Mucosa of gallbladder (tissue), 1 donor: ENCODE measurements around the gene LSM12. TPM values are rescaled to one million over a fixed set of nuclear protein-coding genes. Genes with fewer than 3 reads are reported as not detected.
"Not testable (repeated sequence)": the region's sequence is repeated elsewhere in the genome, so short reads cannot be mapped to it uniquely, and the experiment has no call there.

ENCODE experiments used
- DNase-seq: peaks from one replicate; pipeline ENCODE4 v3.0.0-alpha.2; 2020; ENCODE audit warnings: low spot score
- total RNA-seq: library from RNA; stranded (reverse); gene quantifications from one replicate; pipeline ENCODE4 v1.2.1, GENCODE V29; 2021
- donor health status: DM: no; HTN: no; CAD: no.

LSM12 gene
- total RNA-seq, 1 donor from 2014 or later: 47.3 TPM

- DNase-seq: no peak
These were observed 58.9 kb downstream of the LSM12 start for GRCh38 chr17:44007346-44008204.

GRCh38 chr17:44006598-44007345, 59.7 kb downstream of the LSM12 start:
- peak; percentile 98 for DNase-seq

DNA sequence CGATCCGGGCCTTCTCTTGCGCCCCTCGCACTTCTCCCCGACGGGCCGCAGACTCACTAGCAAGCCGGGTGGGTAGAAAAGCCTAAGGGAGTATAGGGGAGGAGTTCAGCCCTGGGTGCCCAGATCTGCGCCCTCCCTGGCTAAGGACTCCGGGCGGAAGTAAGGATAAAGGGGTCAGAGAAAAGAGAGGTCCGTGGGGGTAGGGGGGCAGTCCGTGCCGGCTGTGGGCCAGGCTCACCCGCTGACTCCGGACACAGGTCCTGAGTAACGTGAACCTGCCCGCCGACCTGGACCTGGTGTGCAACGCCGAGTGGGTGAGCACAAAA, 60.2 kb downstream of the LSM12 start:
- no peak for DNase-seq

DNA sequence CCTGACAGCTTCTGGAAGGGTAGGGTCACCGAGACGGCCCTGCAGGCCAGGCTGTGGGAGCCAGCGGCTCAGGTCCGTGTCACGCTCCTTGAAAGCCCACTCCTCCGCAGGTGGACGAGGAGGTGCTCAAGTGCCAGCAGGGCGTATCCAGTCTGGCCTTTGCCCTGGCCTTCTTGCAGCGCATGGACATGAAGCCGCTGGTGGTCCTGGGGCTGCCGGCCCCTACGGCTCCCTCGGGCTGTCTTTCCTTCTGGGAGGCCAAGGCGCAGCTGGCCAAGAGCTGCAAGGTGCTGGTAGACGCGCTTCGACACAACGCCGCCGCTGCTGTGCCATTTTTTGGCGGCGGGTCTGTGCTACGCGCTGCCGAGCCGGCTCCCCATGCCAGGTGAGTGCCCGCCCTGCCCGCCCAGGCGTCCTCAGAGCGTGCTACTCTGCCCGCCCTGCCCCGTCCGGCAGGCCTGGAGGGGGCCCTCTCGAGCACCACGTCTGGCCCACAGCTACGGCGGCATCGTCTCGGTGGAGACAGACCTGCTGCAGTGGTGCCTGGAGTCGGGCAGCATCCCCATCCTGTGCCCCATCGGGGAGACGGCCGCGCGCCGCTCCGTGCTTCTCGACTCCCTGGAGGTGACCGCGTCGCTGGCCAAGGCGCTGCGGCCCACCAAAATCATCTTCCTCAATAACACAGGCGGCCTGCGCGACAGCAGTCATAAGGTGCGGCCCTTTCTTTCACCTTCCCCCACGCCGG, 60.8 kb downstream of the LSM12 start:
- DNase-seq: peak; percentile 39

DNA sequence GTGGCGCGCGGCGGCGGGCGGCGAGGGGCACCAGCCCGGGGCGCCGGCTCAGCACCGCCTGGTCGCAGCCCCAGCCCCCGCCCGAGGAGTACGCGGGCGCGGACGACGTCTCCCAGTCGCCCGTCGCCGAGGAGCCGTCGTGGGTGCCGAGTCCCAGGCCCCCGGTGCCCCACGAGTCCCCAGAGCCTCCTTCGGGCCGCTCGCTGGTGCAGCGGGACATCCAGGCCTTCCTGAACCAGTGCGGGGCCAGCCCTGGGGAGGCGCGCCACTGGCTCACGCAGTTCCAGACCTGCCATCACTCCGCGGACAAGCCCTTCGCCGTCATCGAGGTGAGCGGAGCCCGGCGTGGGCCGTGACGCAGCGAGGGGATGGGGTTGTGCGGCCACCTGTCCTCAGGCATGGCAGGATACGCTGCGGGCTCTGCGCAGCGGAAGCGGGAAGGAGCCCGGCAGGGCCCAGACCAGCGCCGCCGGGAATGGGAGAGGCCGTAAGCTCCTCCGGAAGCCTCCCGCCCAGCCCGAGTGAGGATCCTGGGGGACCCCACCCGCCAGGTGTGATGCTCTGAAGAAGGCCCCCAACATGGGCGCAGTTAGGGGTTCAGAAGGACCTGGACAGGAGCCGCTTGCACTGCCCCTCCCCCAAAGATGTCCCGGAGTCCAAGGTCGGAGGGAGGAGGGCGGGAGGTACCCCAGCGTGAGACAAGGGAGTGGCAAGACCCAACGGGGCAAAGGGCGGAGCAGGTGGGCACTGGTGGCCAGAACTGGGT, 61.5 kb downstream of the LSM12 start:
- DNase-seq: no peak

GRCh38 chr17:44004077-44004760, 62.3 kb downstream of the LSM12 start, which contains the start of gene NAGS:
Gene NAGS, plus strand, starts transcription at chr17:44004622. Its CDS starts 42 bp downstream, at chr17:44004664.
- DNase-seq: no peak

DNA sequence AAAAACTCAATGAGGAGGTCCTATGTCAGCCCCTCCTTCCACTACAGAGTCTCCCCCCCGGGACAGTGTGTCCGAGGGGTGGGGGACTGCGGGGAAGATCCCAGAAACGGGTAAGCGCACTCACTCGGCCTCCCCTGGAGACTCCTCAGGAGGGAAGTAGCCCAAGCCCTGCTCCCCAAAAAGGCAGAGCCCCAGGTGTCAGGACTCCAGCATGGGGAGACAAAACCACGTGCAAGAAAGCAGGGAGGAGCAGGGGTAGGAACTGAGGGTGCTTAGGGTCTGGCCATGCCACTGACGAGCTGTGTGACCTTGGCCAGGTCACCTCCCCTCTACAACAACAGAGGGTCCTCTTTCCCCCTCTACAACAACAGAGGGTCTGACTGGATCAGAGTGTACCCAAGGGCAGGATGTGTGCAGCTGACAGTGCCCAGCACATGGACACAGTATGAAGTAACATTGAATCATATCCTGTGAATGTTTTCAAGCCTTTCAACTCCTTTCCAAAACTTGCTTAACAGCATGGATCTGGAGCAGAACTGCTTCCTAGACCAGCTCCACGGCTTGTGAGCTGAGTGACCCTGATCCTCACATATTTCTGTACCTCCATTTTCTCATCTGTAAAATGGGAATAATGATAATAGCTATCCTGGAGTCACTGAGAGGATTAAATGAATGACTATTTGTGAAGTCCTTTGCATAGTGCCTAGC, 64.2 kb downstream of the LSM12 start:
- DNase-seq: no peak

GRCh38 chr17:44001461-44001920, 65.0 kb downstream of the LSM12 start:
- no peak for DNase-seq

DNA sequence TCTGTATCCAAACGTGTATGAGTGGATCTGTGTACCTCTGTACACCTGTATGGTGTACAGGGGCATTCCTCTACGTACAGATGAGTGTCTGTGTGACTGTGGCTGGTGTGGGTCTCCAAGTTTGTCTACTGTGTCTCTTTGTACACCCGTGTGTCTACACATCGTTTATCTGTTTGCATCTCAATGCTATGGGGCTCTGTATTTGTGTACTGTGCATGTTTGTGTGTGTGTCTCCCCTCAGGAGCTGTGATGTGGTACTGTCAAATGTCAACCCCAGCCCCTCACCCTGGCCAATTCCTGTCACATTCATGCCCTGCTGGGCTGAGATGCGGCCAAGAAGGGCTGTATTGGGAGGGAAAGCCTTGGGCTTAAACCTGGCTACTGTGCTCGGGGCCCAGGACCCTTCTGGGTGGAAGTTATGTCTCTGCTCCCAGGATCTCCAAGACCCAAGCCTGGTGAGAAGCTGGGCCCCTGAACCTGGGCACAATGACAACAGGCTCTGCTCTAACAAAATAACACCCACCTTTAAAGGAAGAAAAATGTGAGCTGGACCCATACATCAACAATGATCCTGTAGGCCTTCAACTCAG, 65.5 kb downstream of the LSM12 start:
- DNase-seq: no peak

DNA sequence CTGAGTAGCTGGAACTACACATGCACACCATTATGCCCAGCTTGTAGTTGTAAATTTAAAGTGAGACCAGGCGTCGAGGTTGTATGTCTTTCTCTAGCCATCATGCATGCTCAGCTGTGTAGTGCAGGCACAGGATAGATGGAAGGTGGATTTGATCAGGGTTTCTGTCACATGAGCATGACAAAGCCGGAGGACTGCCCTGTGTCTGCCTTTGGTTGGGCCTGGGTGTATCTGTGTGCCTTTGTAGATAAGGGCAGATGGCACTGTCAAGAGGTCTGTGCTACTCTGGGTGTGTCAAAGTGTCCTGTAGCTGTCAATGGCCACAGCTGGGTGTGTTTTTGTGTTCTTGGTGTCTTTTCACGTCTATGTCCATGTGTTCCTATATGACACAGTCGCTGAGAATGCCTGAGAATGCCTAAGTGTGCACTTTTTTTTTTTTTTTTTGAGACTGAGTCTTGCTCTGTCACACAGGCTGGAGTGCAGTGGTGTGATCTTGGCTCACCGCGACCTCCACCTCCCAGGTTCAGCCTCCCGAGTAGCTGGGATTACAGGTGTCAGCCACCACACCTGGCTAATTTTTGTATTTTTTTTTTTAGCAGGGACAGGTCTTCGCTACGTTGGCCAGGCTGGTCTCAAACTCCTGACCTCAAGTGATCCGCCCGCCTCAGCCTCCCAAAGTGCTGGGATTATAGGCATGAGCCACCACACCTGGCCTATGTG, 66.2 kb downstream of the LSM12 start:
- DNase-seq: no peak

GRCh38 chr17:43999024-43999423, 67.4 kb downstream of the LSM12 start:
- no peak for DNase-seq

DNA sequence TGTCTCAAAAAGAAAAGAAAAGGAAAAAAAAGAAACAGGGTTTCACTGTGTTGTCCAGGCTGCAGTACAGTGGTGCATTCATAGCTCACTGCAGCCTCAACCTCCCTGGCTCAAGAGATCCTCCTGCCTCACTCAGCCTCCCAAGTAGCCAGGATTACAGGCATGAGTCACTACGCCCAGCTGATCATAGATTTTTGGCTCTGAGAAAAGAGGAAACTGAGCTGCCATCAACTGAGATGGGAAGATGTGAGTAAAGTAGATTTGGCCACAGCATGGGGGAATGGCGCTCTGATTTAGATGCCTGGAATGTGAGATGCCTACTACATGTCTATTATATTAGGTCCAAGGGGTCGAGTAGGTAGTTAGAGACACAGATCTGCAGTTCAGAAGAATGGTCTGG, 67.9 kb downstream of the LSM12 start:
- DNase-seq: no peak

DNA sequence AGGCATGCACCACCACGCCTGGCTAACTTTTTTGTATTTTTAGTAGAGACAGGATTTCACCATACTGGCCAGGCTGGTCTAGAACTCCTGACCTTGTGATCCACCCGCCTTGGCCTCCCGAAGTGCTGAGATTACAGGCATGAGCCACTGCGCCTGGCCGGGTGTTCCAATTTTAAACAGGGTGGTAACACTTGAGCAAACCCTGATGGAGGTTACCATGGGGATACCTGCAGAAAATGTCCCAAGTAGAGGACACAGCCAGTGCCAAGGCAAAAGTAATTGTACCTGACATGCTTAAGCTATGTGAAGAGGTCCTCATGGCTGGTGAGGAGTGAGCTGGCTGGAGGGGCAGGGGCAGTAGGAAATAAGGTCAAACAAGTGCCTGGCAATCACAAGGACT, 69.3 kb downstream of the LSM12 start:
- not testable (repeated sequence) for DNase-seq

DNA sequence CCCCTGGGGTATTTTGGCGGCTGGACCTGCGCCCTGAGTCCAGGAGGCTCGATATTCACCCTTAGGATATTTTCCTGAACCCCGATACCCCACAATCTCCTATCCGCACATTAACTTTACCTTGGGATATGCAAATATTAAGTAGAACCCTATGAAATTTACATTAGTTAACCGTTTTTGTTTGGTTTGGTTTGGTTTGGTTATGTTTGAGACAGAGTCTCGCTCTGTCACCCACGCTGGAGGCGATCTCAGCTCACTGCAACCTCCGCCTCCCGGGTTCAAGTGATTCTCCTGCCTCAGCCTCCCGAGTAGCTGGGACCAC, 71.4 kb downstream of the LSM12 start:
- DNase-seq: no peak

DNA sequence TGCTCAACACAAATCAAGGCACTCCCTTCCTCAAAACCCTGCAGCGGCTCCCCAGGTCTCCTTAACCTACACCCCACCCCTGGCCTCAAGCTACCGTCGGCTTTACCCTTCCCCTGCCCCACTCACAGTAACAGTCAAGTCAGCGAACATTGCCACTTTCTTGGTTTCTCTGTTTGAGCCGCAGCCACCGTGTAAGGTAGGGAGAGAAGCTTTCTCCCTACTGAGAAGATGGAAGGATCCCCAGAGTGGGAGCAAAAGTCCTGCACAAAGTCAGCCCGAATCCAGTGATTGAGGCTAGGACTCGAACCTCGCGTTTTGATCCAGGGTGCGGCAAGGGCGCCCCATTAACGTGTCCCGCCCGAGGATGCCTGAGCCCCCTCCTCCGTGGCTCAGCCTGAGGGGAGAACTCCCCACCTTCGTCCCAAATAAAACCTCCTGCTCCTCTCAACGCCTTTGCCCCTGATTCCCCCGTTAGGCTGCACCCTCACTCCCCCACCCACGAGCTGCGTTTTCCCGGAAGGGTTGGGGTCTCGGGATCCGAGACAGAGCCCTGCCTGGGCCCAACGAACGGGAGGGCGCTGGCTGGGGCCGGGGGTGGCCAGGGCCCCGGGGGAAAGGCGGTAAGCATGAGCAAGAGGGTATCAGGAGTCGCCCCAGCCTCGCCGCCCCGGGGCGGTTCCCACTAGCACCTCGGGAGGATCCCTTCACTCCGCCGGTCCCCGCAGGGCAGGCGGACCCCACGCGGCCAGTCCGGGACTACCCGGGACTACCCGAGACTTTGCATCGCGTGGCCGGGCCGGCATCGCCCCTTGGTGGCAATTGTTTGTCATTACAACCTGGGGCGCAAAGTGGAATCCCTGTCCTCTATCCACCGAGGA, 72.0 kb downstream of the LSM12 start:
- DNase-seq: peak; percentile 53

DNA sequence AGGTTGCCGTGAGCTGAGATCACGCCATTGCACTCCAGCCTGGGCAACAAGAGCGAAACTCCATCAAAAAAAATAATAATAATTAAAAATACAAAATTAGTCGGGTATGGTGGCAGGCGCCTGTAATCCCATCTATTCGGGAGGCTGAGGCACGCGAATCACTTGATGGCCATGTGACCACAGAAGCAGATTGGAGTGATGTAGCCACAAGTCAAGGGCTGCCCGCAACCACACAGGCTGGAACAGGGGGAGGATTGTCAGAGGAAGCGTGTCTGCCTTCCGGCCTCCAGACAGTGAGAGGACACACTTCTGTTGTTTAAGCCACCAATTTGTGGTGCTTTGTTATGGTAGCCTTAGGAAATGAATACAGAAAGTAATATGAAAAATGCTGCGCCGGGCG, 73.8 kb downstream of the LSM12 start:
- no peak for DNase-seq

GRCh38 chr17:43988301-43988700, 78.2 kb downstream of the LSM12 start:
- no peak for DNase-seq
